ENCODE measurements around the gene SLC25A44. TPM values are rescaled to one million over a fixed set of nuclear protein-coding genes. Genes with fewer than 3 reads are reported as not detected.
"Not testable (repeated sequence)": the region's sequence is repeated elsewhere in the genome, so short reads cannot be mapped to it uniquely, and the experiment has no call there.

SLC25A44 gene
- polyA plus RNA-seq, 4 donors: 13.4 to 46.6 (median 17.3) TPM

DNA sequence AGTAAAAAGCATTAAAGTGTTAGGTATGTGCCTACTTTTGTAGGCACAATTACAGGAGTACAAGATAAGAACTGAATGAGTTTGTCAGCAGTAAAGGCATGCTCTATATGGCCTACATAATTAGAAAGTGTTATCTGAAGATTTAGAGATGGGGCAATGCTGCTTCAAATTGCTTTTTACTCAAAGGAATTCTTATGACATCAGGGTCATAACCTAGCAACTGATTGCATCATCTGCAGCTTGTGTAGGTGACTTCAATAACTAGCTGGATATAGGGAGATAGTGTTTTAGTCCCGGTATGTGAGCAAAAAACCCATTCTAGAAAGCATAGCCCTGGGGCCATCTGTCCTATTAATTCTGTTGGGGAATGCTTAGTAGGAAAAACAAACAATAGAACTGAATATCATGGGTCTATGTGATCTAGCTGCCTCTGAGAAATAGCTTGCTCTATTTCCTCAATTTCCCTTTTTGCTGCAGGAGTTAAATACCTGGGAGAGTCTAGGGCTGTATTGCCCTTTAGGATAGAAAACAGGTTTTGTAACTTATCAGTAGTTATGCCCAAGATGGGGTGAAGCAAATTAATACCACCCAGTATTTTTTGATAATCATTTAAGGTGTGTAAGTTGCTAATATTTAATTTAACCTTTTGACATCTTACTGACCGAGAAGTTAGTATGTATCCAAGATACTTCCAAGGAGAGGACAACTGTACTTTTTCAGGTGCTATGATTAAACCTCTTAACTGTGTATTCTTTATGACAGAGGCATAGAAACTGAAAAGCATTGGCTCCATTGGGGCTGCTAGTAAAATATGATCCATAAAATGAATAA lies 7.3 kb upstream of the SLC25A44 start:
- not testable (repeated sequence) for H3K27me3 ChIP-seq (ENCODE audit: control insufficient read depth in 3 of 3, insufficient read depth in 3 of 3, low read length in 3 of 3); H3K36me3 ChIP-seq (ENCODE audit: control insufficient read depth in 3 of 3, insufficient read depth in 2 of 3, low read depth in 1 of 3, low read length in 3 of 3); H3K4me3 ChIP-seq (ENCODE audit: low read depth in 1 of 3, low read length in 3 of 3); FAIRE-seq
- peak; percentile 34 to 72 for DNase-seq
- H3K9me3 ChIP-seq (ENCODE audit: control insufficient read depth in 2 of 2, insufficient read depth in 1 of 2, low read depth in 1 of 2, low read length in 1 of 2): peaks cover 0 to 30% of the 10 kb centered on the region in 2 donors
- H3K27ac ChIP-seq (ENCODE audit: low read depth in 1 of 3, low read length in 2 of 3): peak overlapping the region in 1 of 3 donors; percentile 31
- WGBS, 3 donors: 77 to 90% (median 90%) methylated on average over 2 of the region's 2 CpGs
- peaks cover 0 to 27% (median 3%) of the 10 kb centered on the region in 3 donors for H3K4me1 ChIP-seq (ENCODE audit: control insufficient read depth in 3 of 3, insufficient read depth in 2 of 3, low read depth in 1 of 3, low read length in 2 of 3)

DNA sequence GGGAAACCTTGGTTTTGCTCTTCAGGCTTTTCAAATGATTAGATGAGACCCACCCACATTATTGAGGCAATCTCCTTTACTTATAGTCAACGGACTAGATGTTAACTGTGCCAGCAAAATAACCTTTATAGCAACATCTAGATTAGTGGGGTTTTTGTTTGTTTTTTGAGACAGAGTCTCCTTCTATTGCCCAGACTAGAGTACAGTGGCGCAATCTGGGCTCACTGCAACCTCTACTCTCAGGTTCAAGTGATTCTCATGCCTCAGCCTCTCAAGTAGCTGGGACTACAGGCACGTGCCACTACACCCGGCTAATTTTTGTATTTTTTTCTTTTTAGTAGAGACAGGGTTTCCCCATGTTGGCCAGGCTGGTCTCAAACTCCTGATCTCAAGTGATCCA lies 3.6 kb upstream of the SLC25A44 start:
- peak; percentile 25 to 44 for DNase-seq
- H3K4me3 ChIP-seq (ENCODE audit: low read depth in 1 of 3, low read length in 3 of 3); FAIRE-seq; H3K27me3 ChIP-seq (ENCODE audit: control insufficient read depth in 3 of 3, insufficient read depth in 3 of 3, low read length in 3 of 3); H3K36me3 ChIP-seq (ENCODE audit: control insufficient read depth in 3 of 3, insufficient read depth in 2 of 3, low read depth in 1 of 3, low read length in 3 of 3): not testable (repeated sequence)
- Histone ChIP-seq H3K27ac (ENCODE audit: low read depth in 1 of 3, low read length in 2 of 3) (peak overlapping the region in 1 of 3 donors; percentile 76), H3K9me3 (ENCODE audit: control insufficient read depth in 2 of 2, insufficient read depth in 1 of 2, low read depth in 1 of 2, low read length in 1 of 2) (peaks cover 0 to 30% of the 10 kb centered on the region in 2 donors), H3K4me1 (ENCODE audit: control insufficient read depth in 3 of 3, insufficient read depth in 2 of 3, low read depth in 1 of 3, low read length in 2 of 3) (peaks cover 0 to 24% (median 3%) of the 10 kb centered on the region in 3 donors)
- WGBS, 3 donors: 25 to 68% (median 42%) methylated on average over 4 of the region's 4 CpGs

DNA sequence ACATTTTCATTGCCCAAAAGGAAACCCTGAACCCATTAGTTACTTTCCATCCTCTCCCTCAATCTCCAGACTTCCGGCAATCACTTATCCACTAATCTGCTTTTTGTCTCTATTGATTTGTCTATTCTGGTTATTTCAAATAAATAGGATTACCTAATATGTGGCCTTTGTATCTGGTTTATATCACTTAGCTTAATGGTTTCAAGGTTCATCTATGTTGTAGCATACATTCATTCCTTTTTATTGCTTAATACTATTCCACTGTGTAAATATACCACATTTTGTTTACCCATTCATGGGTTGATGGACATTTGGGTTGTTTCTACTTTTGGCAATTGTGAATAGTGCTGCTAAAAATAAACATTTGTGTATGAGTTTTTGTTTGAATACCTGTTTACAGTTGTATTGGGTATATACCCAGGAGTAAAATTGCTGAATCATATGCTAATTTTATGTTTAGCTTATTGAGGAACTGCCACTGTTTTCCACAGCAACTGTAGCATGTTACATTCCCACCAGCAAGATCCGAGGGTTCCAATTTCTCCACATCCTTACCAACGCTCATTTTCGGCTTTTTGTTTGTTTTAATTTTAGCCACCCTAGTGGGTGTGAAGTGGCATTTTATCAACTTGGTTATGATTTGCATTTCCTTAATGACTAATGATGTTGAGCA lies 2.5 kb upstream of the SLC25A44 start:
- DNase-seq (peak; percentile 38 to 90), FAIRE-seq (no peak)
- no peak overlapping the region for H3K4me3 ChIP-seq (ENCODE audit: low read depth in 1 of 3, low read length in 3 of 3)
- peaks cover 0 to 30% of the 10 kb centered on the region in 2 donors for H3K9me3 ChIP-seq (ENCODE audit: control insufficient read depth in 2 of 2, insufficient read depth in 1 of 2, low read depth in 1 of 2, low read length in 1 of 2)
- H3K36me3 ChIP-seq (ENCODE audit: control insufficient read depth in 3 of 3, insufficient read depth in 2 of 3, low read depth in 1 of 3, low read length in 3 of 3): peaks cover 0 to 7% (median 0%) of the 10 kb centered on the region in 3 donors
- H3K27ac ChIP-seq (ENCODE audit: low read depth in 1 of 3, low read length in 2 of 3): peak overlapping the region in 1 of 3 donors; percentile 41
- H3K27me3 ChIP-seq (ENCODE audit: control insufficient read depth in 3 of 3, insufficient read depth in 3 of 3, low read length in 3 of 3): no peaks in the 10 kb centered on the region
- peaks cover 2 to 35% (median 3%) of the 10 kb centered on the region in 3 donors for H3K4me1 ChIP-seq (ENCODE audit: control insufficient read depth in 3 of 3, insufficient read depth in 2 of 3, low read depth in 1 of 3, low read length in 2 of 3)
- WGBS, 3 donors: 74 to 76% (median 75%) methylated on average over 4 of the region's 4 CpGs

DNA sequence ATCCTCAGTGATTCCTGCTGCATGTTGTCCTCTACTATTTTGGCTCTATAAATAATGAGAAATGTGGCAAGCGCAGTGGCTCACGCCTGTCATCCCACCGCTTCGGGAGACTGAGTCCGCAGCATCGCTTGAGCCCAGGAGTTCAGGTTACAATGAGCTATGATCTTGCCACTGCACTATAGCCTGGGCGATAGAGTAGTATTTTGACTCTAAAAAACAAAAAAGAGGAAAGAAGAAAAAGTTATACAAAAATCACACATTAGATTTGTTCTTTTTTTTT lies 756 bp upstream of the SLC25A44 start:
- Histone ChIP-seq H3K9me3 (ENCODE audit: control insufficient read depth in 2 of 2, insufficient read depth in 1 of 2, low read depth in 1 of 2, low read length in 1 of 2) (peaks cover 0 to 17% of the 10 kb centered on the region in 2 donors), H3K27ac (ENCODE audit: low read depth in 1 of 3, low read length in 2 of 3) (peak overlapping the region; percentile 71 to 90 (median 76)), H3K27me3 (ENCODE audit: control insufficient read depth in 3 of 3, insufficient read depth in 3 of 3, low read length in 3 of 3) (no peaks in the 10 kb centered on the region), H3K4me1 (ENCODE audit: control insufficient read depth in 3 of 3, insufficient read depth in 2 of 3, low read depth in 1 of 3, low read length in 2 of 3) (peaks cover 3 to 51% (median 6%) of the 10 kb centered on the region in 3 donors), H3K4me3 (ENCODE audit: low read depth in 1 of 3, low read length in 3 of 3) (peak overlapping the region; percentile 34 to 97 (median 39)), H3K36me3 (ENCODE audit: control insufficient read depth in 3 of 3, insufficient read depth in 2 of 3, low read depth in 1 of 3, low read length in 3 of 3) (peaks cover 0 to 14% (median 2%) of the 10 kb centered on the region in 3 donors)
- WGBS, 3 donors: 78 to 93% (median 89%) methylated on average over 7 of the region's 7 CpGs
- no peak for FAIRE-seq
- DNase-seq: no peak

DNA sequence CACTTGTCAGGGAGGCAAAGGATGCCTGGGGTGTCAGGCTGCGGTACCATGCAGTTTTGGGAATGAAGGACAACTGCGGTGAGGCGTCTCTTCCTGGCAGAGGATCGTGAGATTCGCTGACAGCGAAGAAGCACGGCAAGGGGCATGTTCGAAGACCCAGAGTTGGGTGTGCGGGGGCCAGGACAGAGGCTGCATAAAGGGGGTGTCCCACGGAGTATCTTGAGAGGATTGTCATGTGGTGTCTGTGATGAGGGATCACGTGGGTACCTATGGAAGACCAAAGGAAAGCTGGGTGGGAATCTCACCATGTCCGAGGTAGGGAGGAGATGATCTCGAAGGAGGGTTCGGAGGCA lies 372 bp downstream of the SLC25A44 start:
- DNase-seq (peak in 1 of 2 donors; percentile 24), FAIRE-seq (no peak)
- Histone ChIP-seq H3K36me3 (ENCODE audit: control insufficient read depth in 3 of 3, insufficient read depth in 2 of 3, low read depth in 1 of 3, low read length in 3 of 3) (peaks cover 0 to 18% (median 2%) of the 10 kb centered on the region in 3 donors), H3K27me3 (ENCODE audit: control insufficient read depth in 3 of 3, insufficient read depth in 3 of 3, low read length in 3 of 3) (no peaks in the 10 kb centered on the region), H3K4me1 (ENCODE audit: control insufficient read depth in 3 of 3, insufficient read depth in 2 of 3, low read depth in 1 of 3, low read length in 2 of 3) (peaks cover 3 to 62% (median 8%) of the 10 kb centered on the region in 3 donors), H3K9me3 (ENCODE audit: control insufficient read depth in 2 of 2, insufficient read depth in 1 of 2, low read depth in 1 of 2, low read length in 1 of 2) (peaks cover 0 to 5% of the 10 kb centered on the region in 2 donors), H3K27ac (ENCODE audit: low read depth in 1 of 3, low read length in 2 of 3) (peak overlapping the region in 2 of 3 donors; percentile 65 to 69), H3K4me3 (ENCODE audit: low read depth in 1 of 3, low read length in 3 of 3) (peak overlapping the region; percentile 65 to 97 (median 71))
- WGBS, 3 donors: 8 to 13% (median 11%) methylated on average over 14 of the region's 14 CpGs

DNA sequence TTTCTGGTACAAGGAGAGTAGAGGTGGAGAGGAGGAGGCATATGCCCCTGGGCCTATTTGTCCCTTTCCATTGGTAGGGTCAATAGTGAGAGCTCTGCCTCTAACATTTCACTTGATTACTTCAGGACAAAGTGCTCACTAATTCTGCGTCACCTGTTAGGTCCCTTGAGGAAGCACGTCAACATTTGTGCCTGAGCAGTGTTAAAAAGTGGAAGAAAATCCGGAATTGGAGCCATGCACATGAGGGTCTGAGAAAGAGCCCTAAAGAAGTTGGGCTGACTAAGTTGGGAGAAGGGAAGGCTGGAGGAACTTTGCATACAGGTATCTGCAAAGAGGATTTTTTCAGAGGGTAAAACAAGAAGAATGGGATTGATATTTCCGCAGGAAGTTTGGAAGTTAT lies 1.9 kb downstream of the SLC25A44 start:
- Histone ChIP-seq H3K36me3 (ENCODE audit: control insufficient read depth in 3 of 3, insufficient read depth in 2 of 3, low read depth in 1 of 3, low read length in 3 of 3) (peaks cover 3 to 34% (median 9%) of the 10 kb centered on the region in 3 donors), H3K4me3 (ENCODE audit: low read depth in 1 of 3, low read length in 3 of 3) (no peak overlapping the region), H3K27me3 (ENCODE audit: control insufficient read depth in 3 of 3, insufficient read depth in 3 of 3, low read length in 3 of 3) (no peaks in the 10 kb centered on the region), H3K4me1 (ENCODE audit: control insufficient read depth in 3 of 3, insufficient read depth in 2 of 3, low read depth in 1 of 3, low read length in 2 of 3) (peaks cover 3 to 63% (median 8%) of the 10 kb centered on the region in 3 donors), H3K9me3 (ENCODE audit: control insufficient read depth in 2 of 2, insufficient read depth in 1 of 2, low read depth in 1 of 2, low read length in 1 of 2) (no peaks in the 10 kb centered on the region), H3K27ac (ENCODE audit: low read depth in 1 of 3, low read length in 2 of 3) (no peak overlapping the region)
- WGBS, 3 donors: 56 to 69% (median 63%) methylated on average over 4 of the region's 4 CpGs
- DNase-seq (peak in 1 of 2 donors; percentile 29), FAIRE-seq (no peak)

DNA sequence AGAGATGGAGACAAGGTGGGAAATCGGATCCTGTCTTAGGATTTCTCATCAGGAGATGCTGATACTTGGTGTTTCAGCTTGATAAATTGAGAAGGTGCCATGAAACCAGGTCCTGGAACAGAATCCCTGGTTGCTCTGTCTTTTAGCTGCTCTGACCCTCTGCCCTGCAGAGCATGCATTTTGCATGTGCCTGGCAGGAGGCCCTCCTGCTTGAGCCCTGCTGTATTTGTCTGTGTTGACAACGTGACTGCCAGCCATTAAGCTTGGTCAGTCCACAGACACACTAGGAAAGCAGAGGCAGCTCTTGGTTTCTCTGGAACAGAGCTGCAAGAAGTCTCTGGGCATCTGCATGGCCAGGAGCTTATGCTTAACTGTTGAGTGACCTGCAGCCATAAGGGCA lies 2.5 kb downstream of the SLC25A44 start:
- peaks cover 3 to 38% (median 9%) of the 10 kb centered on the region in 3 donors for H3K36me3 ChIP-seq (ENCODE audit: control insufficient read depth in 3 of 3, insufficient read depth in 2 of 3, low read depth in 1 of 3, low read length in 3 of 3)
- H3K4me3 ChIP-seq (ENCODE audit: low read depth in 1 of 3, low read length in 3 of 3): no peak overlapping the region
- H3K27me3 ChIP-seq (ENCODE audit: control insufficient read depth in 3 of 3, insufficient read depth in 3 of 3, low read length in 3 of 3): no peaks in the 10 kb centered on the region
- DNase-seq (no peak), FAIRE-seq (no peak)
- no peak overlapping the region for H3K27ac ChIP-seq (ENCODE audit: low read depth in 1 of 3, low read length in 2 of 3)
- 58 to 76% (median 64%) methylated on average over 2 of the region's 2 CpGs for WGBS, 3 donors
- no peaks in the 10 kb centered on the region for H3K9me3 ChIP-seq (ENCODE audit: control insufficient read depth in 2 of 2, insufficient read depth in 1 of 2, low read depth in 1 of 2, low read length in 1 of 2)
- H3K4me1 ChIP-seq (ENCODE audit: control insufficient read depth in 3 of 3, insufficient read depth in 2 of 3, low read depth in 1 of 3, low read length in 2 of 3): peaks cover 3 to 61% (median 8%) of the 10 kb centered on the region in 3 donors

DNA sequence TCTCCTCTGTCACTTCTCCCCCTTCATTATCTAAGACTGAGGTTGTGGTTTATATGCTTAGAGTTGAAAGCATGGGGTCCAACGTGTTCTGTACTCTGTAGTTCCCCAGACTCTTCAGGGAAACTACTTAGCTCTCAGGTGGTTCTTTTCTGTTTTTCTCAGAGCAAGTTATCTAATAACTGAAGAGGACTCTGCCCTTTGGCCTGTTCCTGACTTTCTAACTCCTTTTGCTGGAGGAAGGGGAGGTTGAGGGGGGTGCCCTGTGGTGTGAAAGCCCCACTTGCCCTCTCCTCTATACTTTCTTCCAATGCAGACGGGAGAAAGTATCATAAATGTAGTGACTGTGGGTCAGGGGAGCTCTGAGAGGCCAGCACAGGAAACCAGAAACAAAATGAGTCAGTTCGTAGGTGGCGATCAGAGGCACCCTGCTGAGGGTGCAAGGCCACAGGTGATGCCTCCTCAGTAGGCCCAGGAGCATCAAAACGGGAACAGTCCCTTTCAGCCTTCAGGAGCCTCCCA lies 5.0 kb downstream of the SLC25A44 start:
- H3K9me3 ChIP-seq (ENCODE audit: control insufficient read depth in 2 of 2, insufficient read depth in 1 of 2, low read depth in 1 of 2, low read length in 1 of 2): no peaks in the 10 kb centered on the region
- H3K27ac ChIP-seq (ENCODE audit: low read depth in 1 of 3, low read length in 2 of 3): peak overlapping the region in 2 of 3 donors; percentile 9 to 88
- DNase-seq (peak in 1 of 2 donors; percentile 77), FAIRE-seq (no peak)
- H3K4me1 ChIP-seq (ENCODE audit: control insufficient read depth in 3 of 3, insufficient read depth in 2 of 3, low read depth in 1 of 3, low read length in 2 of 3): peaks cover 3 to 60% (median 10%) of the 10 kb centered on the region in 3 donors
- no peaks in the 10 kb centered on the region for H3K27me3 ChIP-seq (ENCODE audit: control insufficient read depth in 3 of 3, insufficient read depth in 3 of 3, low read length in 3 of 3)
- 23 to 37% (median 29%) methylated on average over 5 of the region's 5 CpGs for WGBS, 3 donors
- H3K36me3 ChIP-seq (ENCODE audit: control insufficient read depth in 3 of 3, insufficient read depth in 2 of 3, low read depth in 1 of 3, low read length in 3 of 3): peaks cover 3 to 41% (median 12%) of the 10 kb centered on the region in 3 donors
- no peak overlapping the region for H3K4me3 ChIP-seq (ENCODE audit: low read depth in 1 of 3, low read length in 3 of 3)
